GM23338 (cell line): ENCODE data around the gene MEIOC. TPM values are rescaled to one million over a fixed set of nuclear protein-coding genes. Genes with fewer than 3 reads are reported as not detected.
A peak's percentile ranks its signal among the peaks of the same experiment; 100 is the strongest.

ENCODE experiments used
- ATAC-seq: fragments of 200-7000 bp; cut with Tn5 transposase; 3 replicates; pipeline ENCODE4 v1.9.1; 2020
- DNase-seq: peaks from one replicate; pipeline ENCODE4 v3.0.0-alpha.2; 2015; ENCODE audit warnings: low spot score
- H2AFZ ChIP-seq: fragments of 200-600 bp; sonication (generic); 2 replicates; pipeline ENCODE4 v1.8.0; 2016; ENCODE audit warnings: antibody characterized with exemption, mild to moderate bottlenecking, moderate library complexity
- H3F3A ChIP-seq: fragments of 200-600 bp; sonication (generic); replicated peaks from 2 replicates; pipeline ENCODE4 v1.8.0; 2017; ENCODE audit warnings: antibody characterized with exemption, mixed run types, low read depth
- H3K27ac ChIP-seq: fragments of 200-600 bp; sonication (generic); 2 replicates; pipeline ENCODE4 v1.6.1; 2016; ENCODE audit warnings: low read depth
- H3K27me3 ChIP-seq: fragments of 200-600 bp; sonication (generic); 2 replicates; pipeline ENCODE4 v1.8.0; 2016; ENCODE audit warnings: mild to moderate bottlenecking, mixed run types, moderate library complexity; ENCODE audit not compliant: insufficient read depth
- H3K36me3 ChIP-seq: fragments of 200-600 bp; sonication (generic); 2 replicates; pipeline ENCODE4 v1.8.0; 2016; ENCODE audit warnings: mild to moderate bottlenecking; ENCODE audit not compliant: insufficient read depth
- H3K4me1 ChIP-seq: fragments of 200-600 bp; sonication (generic); 2 replicates; pipeline ENCODE4 v1.8.0; 2016; ENCODE audit warnings: mild to moderate bottlenecking, moderate library complexity; ENCODE audit not compliant: insufficient read depth
- H3K4me2 ChIP-seq: fragments of 200-600 bp; sonication (generic); 2 replicates; pipeline ENCODE4 v1.7.1; 2017; ENCODE audit warnings: mixed run types
- H3K4me3 ChIP-seq: fragments of 200-600 bp; sonication (generic); 2 replicates; pipeline ENCODE4 v1.6.1; 2016; ENCODE audit warnings: mixed run types
- H3K79me2 ChIP-seq: fragments of 200-600 bp; sonication (generic); replicated peaks from 2 replicates; pipeline ENCODE4 v1.8.0; 2017; ENCODE audit warnings: mild to moderate bottlenecking; ENCODE audit not compliant: insufficient read depth
- H3K9me2 ChIP-seq: fragments of 200-600 bp; sonication (generic); 2 replicates; pipeline ENCODE4 v1.8.0; 2017; ENCODE audit not compliant: insufficient read depth
- H4K20me1 ChIP-seq: fragments of 200-600 bp; sonication (generic); replicated peaks from 2 replicates; pipeline ENCODE4 v1.8.0; 2017; ENCODE audit warnings: mild to moderate bottlenecking; ENCODE audit not compliant: insufficient read depth
- H3K27ac Mint-ChIP-seq: 2 replicates; pipeline ENCODE4 v1.8.0; 2020; ENCODE audit warnings: inconsistent platforms, mild to moderate bottlenecking, moderate library complexity, mixed read lengths
- H3K27me3 Mint-ChIP-seq: 3 replicates; pipeline ENCODE4 v1.8.0; 2022; ENCODE audit warnings: low read depth, mild to moderate bottlenecking, moderate library complexity, mixed read lengths, inconsistent platforms; ENCODE audit not compliant: insufficient read depth, poor library complexity
- H3K36me3 Mint-ChIP-seq: 3 replicates; pipeline ENCODE4 v1.8.0; 2021; ENCODE audit warnings: low read depth, mild to moderate bottlenecking, inconsistent platforms, moderate library complexity, mixed read lengths
- H3K4me1 Mint-ChIP-seq: 3 replicates; pipeline ENCODE4 v1.8.0; 2020; ENCODE audit warnings: mild to moderate bottlenecking, inconsistent platforms, mixed read lengths
- H3K4me3 Mint-ChIP-seq: 3 replicates; pipeline ENCODE4 v1.8.0; 2021; ENCODE audit warnings: moderate library complexity, mild to moderate bottlenecking, inconsistent platforms, mixed read lengths
- H3K9me3 Mint-ChIP-seq: 3 replicates; pipeline ENCODE4 v1.8.0; 2020; ENCODE audit warnings: moderate library complexity, mild to moderate bottlenecking, inconsistent platforms, mixed read lengths
- CTCF ChIP-seq, 2 experiments: fragments of 200-600 bp in 1 of 2; sonication (generic) in 1 of 2; conservative IDR thresholded peaks; 2 replicates each; pipeline versions ENCODE4 v1.5.1 to v1.6.1; 2016 to 2017; ENCODE audit warnings: antibody characterized with exemption in 2 of 2, low read depth in 2 of 2, mild to moderate bottlenecking in 2 of 2, moderate library complexity in 1 of 2
- POLR2AphosphoS5 ChIP-seq: IDR thresholded peaks from 2 replicates; pipeline ENCODE4 v1.6.1; 2016; ENCODE audit warnings: antibody characterized with exemption, low read depth
- polyA plus RNA-seq: library from polyadenylated mRNA; unstranded; fragments of >200 nt; fragmentation: Nextera tagmentation; extraction: Ambion mirVana; gene quantifications from 2 replicates; pipeline ENCODE4 v1.2.1, GENCODE V29; 2016
- total RNA-seq: library from RNA; depleted of rRNA; stranded (reverse); fragments of >200 nt; shearing (Covaris generic); gene quantifications from 2 replicates; pipeline ENCODE4 v1.2.3, GENCODE V29; 2014
- TF ChIP-seq, protein P1 (sequence below): fragments of 250-450 bp; sonication (Bioruptor Pico); IDR thresholded peaks from 2 replicates; pipeline ENCODE4 v1.5.0; 2020; ENCODE audit warnings: mild to moderate bottlenecking, moderate library complexity

MEIOC gene
- total and polyA plus RNA-seq, 2 experiments from 2014 or later = 2.1 to 23.8 TPM

GRCh38 chr17:44628243-44629188 lies 27.8 kb upstream of the MEIOC start:
- no peaks in the 10 kb centered on the region for H3K79me2 ChIP-seq
- TF ChIP-seq, protein P1, sequence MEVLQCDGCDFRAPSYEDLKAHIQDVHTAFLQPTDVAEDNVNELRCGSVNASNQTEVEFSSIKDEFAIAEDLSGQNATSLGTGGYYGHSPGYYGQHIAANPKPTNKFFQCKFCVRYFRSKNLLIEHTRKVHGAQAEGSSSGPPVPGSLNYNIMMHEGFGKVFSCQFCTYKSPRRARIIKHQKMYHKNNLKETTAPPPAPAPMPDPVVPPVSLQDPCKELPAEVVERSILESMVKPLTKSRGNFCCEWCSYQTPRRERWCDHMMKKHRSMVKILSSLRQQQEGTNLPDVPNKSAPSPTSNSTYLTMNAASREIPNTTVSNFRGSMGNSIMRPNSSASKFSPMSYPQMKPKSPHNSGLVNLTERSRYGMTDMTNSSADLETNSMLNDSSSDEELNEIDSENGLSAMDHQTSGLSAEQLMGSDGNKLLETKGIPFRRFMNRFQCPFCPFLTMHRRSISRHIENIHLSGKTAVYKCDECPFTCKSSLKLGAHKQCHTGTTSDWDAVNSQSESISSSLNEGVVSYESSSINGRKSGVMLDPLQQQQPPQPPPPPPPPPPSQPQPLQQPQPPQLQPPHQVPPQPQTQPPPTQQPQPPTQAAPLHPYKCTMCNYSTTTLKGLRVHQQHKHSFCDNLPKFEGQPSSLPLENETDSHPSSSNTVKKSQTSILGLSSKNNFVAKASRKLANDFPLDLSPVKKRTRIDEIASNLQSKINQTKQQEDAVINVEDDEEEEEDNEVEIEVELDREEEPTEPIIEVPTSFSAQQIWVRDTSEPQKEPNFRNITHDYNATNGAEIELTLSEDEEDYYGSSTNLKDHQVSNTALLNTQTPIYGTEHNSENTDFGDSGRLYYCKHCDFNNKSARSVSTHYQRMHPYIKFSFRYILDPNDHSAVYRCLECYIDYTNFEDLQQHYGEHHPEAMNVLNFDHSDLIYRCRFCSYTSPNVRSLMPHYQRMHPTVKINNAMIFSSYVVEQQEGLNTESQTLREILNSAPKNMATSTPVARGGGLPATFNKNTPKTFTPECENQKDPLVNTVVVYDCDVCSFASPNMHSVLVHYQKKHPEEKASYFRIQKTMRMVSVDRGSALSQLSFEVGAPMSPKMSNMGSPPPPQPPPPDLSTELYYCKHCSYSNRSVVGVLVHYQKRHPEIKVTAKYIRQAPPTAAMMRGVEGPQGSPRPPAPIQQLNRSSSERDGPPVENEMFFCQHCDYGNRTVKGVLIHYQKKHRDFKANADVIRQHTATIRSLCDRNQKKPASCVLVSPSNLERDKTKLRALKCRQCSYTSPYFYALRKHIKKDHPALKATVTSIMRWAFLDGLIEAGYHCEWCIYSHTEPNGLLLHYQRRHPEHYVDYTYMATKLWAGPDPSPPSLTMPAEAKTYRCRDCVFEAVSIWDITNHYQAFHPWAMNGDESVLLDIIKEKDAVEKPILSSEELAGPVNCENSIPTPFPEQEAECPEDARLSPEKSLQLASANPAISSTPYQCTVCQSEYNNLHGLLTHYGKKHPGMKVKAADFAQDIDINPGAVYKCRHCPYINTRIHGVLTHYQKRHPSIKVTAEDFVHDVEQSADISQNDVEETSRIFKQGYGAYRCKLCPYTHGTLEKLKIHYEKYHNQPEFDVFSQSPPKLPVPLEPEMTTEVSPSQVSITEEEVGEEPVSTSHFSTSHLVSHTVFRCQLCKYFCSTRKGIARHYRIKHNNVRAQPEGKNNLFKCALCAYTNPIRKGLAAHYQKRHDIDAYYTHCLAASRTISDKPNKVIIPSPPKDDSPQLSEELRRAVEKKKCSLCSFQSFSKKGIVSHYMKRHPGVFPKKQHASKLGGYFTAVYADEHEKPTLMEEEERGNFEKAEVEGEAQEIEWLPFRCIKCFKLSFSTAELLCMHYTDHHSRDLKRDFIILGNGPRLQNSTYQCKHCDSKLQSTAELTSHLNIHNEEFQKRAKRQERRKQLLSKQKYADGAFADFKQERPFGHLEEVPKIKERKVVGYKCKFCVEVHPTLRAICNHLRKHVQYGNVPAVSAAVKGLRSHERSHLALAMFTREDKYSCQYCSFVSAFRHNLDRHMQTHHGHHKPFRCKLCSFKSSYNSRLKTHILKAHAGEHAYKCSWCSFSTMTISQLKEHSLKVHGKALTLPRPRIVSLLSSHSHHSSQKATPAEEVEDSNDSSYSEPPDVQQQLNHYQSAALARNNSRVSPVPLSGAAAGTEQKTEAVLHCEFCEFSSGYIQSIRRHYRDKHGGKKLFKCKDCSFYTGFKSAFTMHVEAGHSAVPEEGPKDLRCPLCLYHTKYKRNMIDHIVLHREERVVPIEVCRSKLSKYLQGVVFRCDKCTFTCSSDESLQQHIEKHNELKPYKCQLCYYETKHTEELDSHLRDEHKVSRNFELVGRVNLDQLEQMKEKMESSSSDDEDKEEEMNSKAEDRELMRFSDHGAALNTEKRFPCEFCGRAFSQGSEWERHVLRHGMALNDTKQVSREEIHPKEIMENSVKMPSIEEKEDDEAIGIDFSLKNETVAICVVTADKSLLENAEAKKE (CRISPR knock-in tag) = no peak
- TF ChIP-seq CTCF (conservative IDR thresholded peaks at IDR 0.05; ENCODE audit: low read depth in 2 of 2) = peak in 1 of 2 experiments; percentile 35; a peak in 2 of 4 replicates
- peak; percentile 35 for TF ChIP-seq POLR2AphosphoS5
- DNase-seq (peak; percentile 82), ATAC-seq (peak; percentile 95)
- peak overlapping the region; percentile 52 for H3K4me3 ChIP-seq
- no peaks in the 10 kb centered on the region for H3K36me3 Mint-ChIP-seq
- peaks cover 6% of the 10 kb centered on the region for H3K27me3 Mint-ChIP-seq
- H3K4me1 ChIP-seq = peaks cover 11% of the 10 kb centered on the region
- H3K4me1 Mint-ChIP-seq = peaks cover 22% of the 10 kb centered on the region
- H3F3A ChIP-seq = peaks cover 14% of the 10 kb centered on the region
- peak overlapping the region; percentile 64 for H3K4me3 Mint-ChIP-seq
- H3K4me2 ChIP-seq = peak overlapping the region; percentile 75
- H4K20me1 ChIP-seq = no peaks in the 10 kb centered on the region
- H3K9me3 Mint-ChIP-seq = peaks cover 3% of the 10 kb centered on the region; the same call in 1 of the 3 replicates
- peak overlapping the region; percentile 92 for H3K27ac ChIP-seq
- peak overlapping the region; percentile 95 for H2AFZ ChIP-seq
- no peaks in the 10 kb centered on the region for H3K36me3 ChIP-seq
- H3K27ac Mint-ChIP-seq = peak overlapping the region; percentile 90
- H3K27me3 ChIP-seq = no peaks in the 10 kb centered on the region
- no peaks in the 10 kb centered on the region for H3K9me2 ChIP-seq
